WTC11 (cell line): ENCODE measurements around the gene CRAMP1. TPM values are rescaled to one million over a fixed set of nuclear protein-coding genes. Genes with fewer than 3 reads are reported as not detected.

Experiments
- ATAC-seq: fragments of 200-7000 bp; cut with Tn5 transposase; 2 replicates; pipeline ENCODE4 v1.10.0; 2021; ENCODE audit warnings: mild to moderate bottlenecking, moderate library complexity
- CTCF ChIA-PET: fragments of 300-600 bp; sonication (Branson Sonifier 250); formaldehyde crosslinking; loops from one replicate; lab custom pipeline; 2021; ENCODE audit warnings: antibody characterized with exemption; lab: Charles Lee
- POLR2A ChIA-PET: fragments of 350-600 bp; sonication (Branson Sonifier 250); formaldehyde crosslinking; loops from one replicate; lab custom pipeline; 2021; ENCODE audit warnings: antibody characterized with exemption; lab: Charles Lee
- DNase-seq: peaks from one replicate; pipeline ENCODE4 v3.0.0; 2021; ENCODE audit warnings: low spot score
- H3K27ac Mint-ChIP-seq: 2 replicates; pipeline ENCODE4 v1.8.0; 2021; ENCODE audit warnings: mixed read lengths
- H3K27me3 Mint-ChIP-seq: 2 replicates; pipeline ENCODE4 v1.8.0; 2021; ENCODE audit warnings: low read depth, mild to moderate bottlenecking, moderate library complexity, mixed read lengths
- H3K36me3 Mint-ChIP-seq: 2 replicates; pipeline ENCODE4 v1.8.0; 2021; ENCODE audit warnings: mixed read lengths
- H3K4me1 Mint-ChIP-seq: 2 replicates; pipeline ENCODE4 v1.8.0; 2022; ENCODE audit warnings: mixed read lengths
- H3K4me3 Mint-ChIP-seq: 2 replicates; pipeline ENCODE4 v1.8.0; 2021; ENCODE audit warnings: mild to moderate bottlenecking, moderate library complexity, mixed read lengths
- H3K9me3 Mint-ChIP-seq: 2 replicates; pipeline ENCODE4 v1.8.0; 2021; ENCODE audit warnings: mixed read lengths
- ELF4 ChIP-seq: sonication (generic); formaldehyde crosslinking; IDR thresholded peaks from 2 replicates; pipeline ENCODE4 v1.8.1; 2022; ENCODE audit warnings: low read depth, mild to moderate bottlenecking, moderate library complexity, missing genetic modification reagents
- ETV6 ChIP-seq: sonication (generic); formaldehyde crosslinking; IDR thresholded peaks from 2 replicates; pipeline ENCODE4 v1.8.1; 2022; ENCODE audit warnings: mild to moderate bottlenecking, missing genetic modification reagents
- GABPB1 ChIP-seq: sonication (generic); formaldehyde crosslinking; IDR thresholded peaks from 2 replicates; pipeline ENCODE4 v1.8.1; 2023; ENCODE audit warnings: mild to moderate bottlenecking, missing genetic modification reagents
- GRHL2 ChIP-seq: fragments of 250-450 bp; sonication (Bioruptor Pico); IDR thresholded peaks from 2 replicates; pipeline ENCODE4 v1.8.0; 2022; ENCODE audit warnings: mild to moderate bottlenecking, moderate library complexity; ENCODE audit not compliant: insufficient replicate concordance, severe bottlenecking
- MLX ChIP-seq: sonication (generic); formaldehyde crosslinking; IDR thresholded peaks from 2 replicates; pipeline ENCODE4 v1.8.1; 2023; ENCODE audit warnings: mild to moderate bottlenecking, missing genetic modification reagents, moderate library complexity
- MXD4 ChIP-seq: fragments of 250-450 bp; sonication (Bioruptor Pico); IDR thresholded peaks from 2 replicates; pipeline ENCODE4 v1.8.0; 2021; ENCODE audit warnings: mild to moderate bottlenecking, moderate library complexity, borderline replicate concordance
- MYBL2 ChIP-seq: sonication (generic); formaldehyde crosslinking; IDR thresholded peaks from 2 replicates; pipeline ENCODE4 v1.8.1; 2023; ENCODE audit warnings: mild to moderate bottlenecking, moderate library complexity, missing genetic modification reagents
- NFATC4 ChIP-seq: fragments of 250-450 bp; sonication (Bioruptor Pico); IDR thresholded peaks from 2 replicates; pipeline ENCODE4 v1.9.0; 2021; ENCODE audit warnings: mild to moderate bottlenecking
- NFYB ChIP-seq: sonication (generic); formaldehyde crosslinking; conservative IDR thresholded peaks from 2 replicates; pipeline ENCODE4 v1.8.0; 2022; ENCODE audit warnings: low read depth, missing genetic modification reagents
- OVOL2 ChIP-seq: fragments of 250-450 bp; sonication (Bioruptor Pico); IDR thresholded peaks from 2 replicates; pipeline ENCODE4 v1.9.0; 2021; ENCODE audit warnings: mild to moderate bottlenecking, borderline replicate concordance
- PREB ChIP-seq: sonication (generic); formaldehyde crosslinking; IDR thresholded peaks from 2 replicates; pipeline ENCODE4 v1.8.1; 2022; ENCODE audit warnings: mild to moderate bottlenecking, missing genetic modification reagents, moderate library complexity, borderline replicate concordance
- PRRX2 ChIP-seq: fragments of 250-450 bp; sonication (Bioruptor Pico); IDR thresholded peaks from 2 replicates; pipeline ENCODE4 v1.8.0; 2021; ENCODE audit warnings: mild to moderate bottlenecking
- TCF7 ChIP-seq: sonication (generic); formaldehyde crosslinking; IDR thresholded peaks from 2 replicates; pipeline ENCODE4 v1.8.0; 2022; ENCODE audit warnings: mild to moderate bottlenecking, low read depth, missing genetic modification reagents, moderate library complexity
- TP53 ChIP-seq: sonication (generic); formaldehyde crosslinking; IDR thresholded peaks from 2 replicates; pipeline ENCODE4 v1.8.1; 2023; ENCODE audit warnings: mild to moderate bottlenecking, missing genetic modification reagents
- ZBTB43 ChIP-seq: sonication (generic); formaldehyde crosslinking; IDR thresholded peaks from 2 replicates; pipeline ENCODE4 v1.8.1; 2023; ENCODE audit warnings: mild to moderate bottlenecking, missing genetic modification reagents
- ZNF121 ChIP-seq: sonication (generic); formaldehyde crosslinking; IDR thresholded peaks from 2 replicates; pipeline ENCODE4 v1.8.0; 2023; ENCODE audit warnings: missing genetic modification reagents
- ZNF263 ChIP-seq: sonication (generic); formaldehyde crosslinking; IDR thresholded peaks from 2 replicates; pipeline ENCODE4 v1.8.1; 2022; ENCODE audit warnings: low read depth, mild to moderate bottlenecking, moderate library complexity, missing genetic modification reagents
- ZNF317 ChIP-seq: sonication (generic); formaldehyde crosslinking; IDR thresholded peaks from 2 replicates; pipeline ENCODE4 v1.8.1; 2023; ENCODE audit warnings: low read depth, mild to moderate bottlenecking, moderate library complexity, missing genetic modification reagents, borderline replicate concordance
- ZNF416 ChIP-seq: fragments of 250-450 bp; sonication (Bioruptor Pico); IDR thresholded peaks from 2 replicates; pipeline ENCODE4 v1.9.0; 2021; ENCODE audit warnings: mild to moderate bottlenecking, inconsistent platforms
- total RNA-seq: library from RNA; stranded (reverse); gene quantifications from 3 replicates; pipeline ENCODE4 v1.2.3, GENCODE V29; 2021
- TF ChIP-seq, protein P1 (sequence below): fragments of 250-450 bp; sonication (Bioruptor Pico); IDR thresholded peaks from 2 replicates; pipeline ENCODE4 v2.1.2; 2022; ENCODE audit warnings: mild to moderate bottlenecking, moderate library complexity
- TF ChIP-seq, protein P2 (sequence below): sonication (generic); formaldehyde crosslinking; IDR thresholded peaks from 2 replicates; pipeline ENCODE4 v1.8.1; 2023; ENCODE audit warnings: mild to moderate bottlenecking, missing genetic modification reagents, moderate library complexity

CRAMP1 gene
- total RNA-seq, 1 experiment from 2014 or later = 27.4 TPM

GRCh38 chr16:1615761-1616160 is 3.6 kb downstream of the CRAMP1 start (continued):
- TF ChIP-seq TCF7 (CRISPR knock-in tag) (no peak), ZNF416 (CRISPR knock-in tag) (no peak), NFYB (no peak), ELF4 (CRISPR knock-in tag) (no peak), ZNF121 (CRISPR knock-in tag) (no peak), OVOL2 (CRISPR knock-in tag) (no peak), MLX (CRISPR knock-in tag) (no peak), GRHL2 (no peak)

GRCh38 chr16:1619976-1620375 is 7.8 kb downstream of the CRAMP1 start:
- no peak for TF ChIP-seq TP53
- no peak for TF ChIP-seq ETV6 (CRISPR knock-in tag)
- no peak for TF ChIP-seq NFATC4 (CRISPR knock-in tag)
- TF ChIP-seq ZBTB43 (CRISPR knock-in tag) = no peak
- no peak for TF ChIP-seq ZNF317 (CRISPR knock-in tag)
- no peak for TF ChIP-seq GABPB1
- no peak for TF ChIP-seq TCF7 (CRISPR knock-in tag)
- TF ChIP-seq MXD4 (CRISPR knock-in tag) = no peak
- TF ChIP-seq, protein P1, sequence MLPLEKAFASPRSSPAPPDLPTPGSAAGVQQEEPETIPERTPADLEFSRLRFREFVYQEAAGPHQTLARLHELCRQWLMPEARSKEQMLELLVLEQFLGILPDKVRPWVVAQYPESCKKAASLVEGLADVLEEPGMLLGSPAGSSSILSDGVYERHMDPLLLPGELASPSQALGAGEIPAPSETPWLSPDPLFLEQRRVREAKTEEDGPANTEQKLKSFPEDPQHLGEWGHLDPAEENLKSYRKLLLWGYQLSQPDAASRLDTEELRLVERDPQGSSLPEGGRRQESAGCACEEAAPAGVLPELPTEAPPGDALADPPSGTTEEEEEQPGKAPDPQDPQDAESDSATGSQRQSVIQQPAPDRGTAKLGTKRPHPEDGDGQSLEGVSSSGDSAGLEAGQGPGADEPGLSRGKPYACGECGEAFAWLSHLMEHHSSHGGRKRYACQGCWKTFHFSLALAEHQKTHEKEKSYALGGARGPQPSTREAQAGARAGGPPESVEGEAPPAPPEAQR (CRISPR knock-in tag) = no peak
- Mint-ChIP-seq H3K27ac (no peak overlapping the region), H3K27me3 (no peaks in the 10 kb centered on the region), H3K9me3 (no peaks in the 10 kb centered on the region), H3K4me3 (no peak overlapping the region), H3K36me3 (peaks cover 16% of the 10 kb centered on the region), H3K4me1 (peaks cover 8% of the 10 kb centered on the region)
- DNase-seq = no peak
- CTCF ChIA-PET = no interaction called here
- no peak for ATAC-seq
- POLR2A ChIA-PET = no interaction called here

DNA sequence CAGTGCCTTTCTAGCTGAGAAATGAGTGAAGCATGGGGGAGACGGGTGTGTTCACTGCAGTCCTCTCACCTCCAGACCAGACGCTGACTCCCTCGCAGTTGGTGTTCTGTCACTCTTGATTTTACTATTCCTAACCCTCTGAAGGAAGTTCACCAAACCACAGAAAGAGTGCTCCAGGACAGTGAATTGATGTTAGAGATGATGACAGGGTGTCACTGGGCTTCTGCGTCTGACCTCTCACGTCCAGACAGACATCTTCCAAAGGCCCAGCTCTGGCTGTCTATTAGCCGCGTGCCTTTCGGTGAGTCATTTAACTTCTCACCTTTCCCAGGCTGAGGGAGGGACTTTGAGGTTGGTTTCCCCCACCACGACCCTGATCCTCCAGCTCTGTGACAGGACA is 8.2 kb downstream of the CRAMP1 start:
- peaks cover 14% of the 10 kb centered on the region for H3K36me3 Mint-ChIP-seq
- H3K27me3 Mint-ChIP-seq = no peaks in the 10 kb centered on the region
- TF ChIP-seq ZBTB43 (CRISPR knock-in tag) = no peak
- no peak for TF ChIP-seq PREB (CRISPR knock-in tag)
- no peak for TF ChIP-seq MYBL2 (CRISPR knock-in tag)
- no peak for TF ChIP-seq PRRX2 (CRISPR knock-in tag)
- no peak for TF ChIP-seq TCF7 (CRISPR knock-in tag)
- TF ChIP-seq ZNF263 = no peak
- TF ChIP-seq, protein P2, sequence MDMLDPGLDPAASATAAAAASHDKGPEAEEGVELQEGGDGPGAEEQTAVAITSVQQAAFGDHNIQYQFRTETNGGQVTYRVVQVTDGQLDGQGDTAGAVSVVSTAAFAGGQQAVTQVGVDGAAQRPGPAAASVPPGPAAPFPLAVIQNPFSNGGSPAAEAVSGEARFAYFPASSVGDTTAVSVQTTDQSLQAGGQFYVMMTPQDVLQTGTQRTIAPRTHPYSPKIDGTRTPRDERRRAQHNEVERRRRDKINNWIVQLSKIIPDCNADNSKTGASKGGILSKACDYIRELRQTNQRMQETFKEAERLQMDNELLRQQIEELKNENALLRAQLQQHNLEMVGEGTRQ (CRISPR knock-in tag) = no peak
- H3K9me3 Mint-ChIP-seq = no peaks in the 10 kb centered on the region
- no peak for ATAC-seq
- ChIA-PET POLR2A (no interaction called here), CTCF (no interaction called here)
- H3K4me1 Mint-ChIP-seq = peaks cover 4% of the 10 kb centered on the region
- DNase-seq = no peak
- H3K4me3 Mint-ChIP-seq = no peak overlapping the region
- no peak overlapping the region for H3K27ac Mint-ChIP-seq
